ENCODE measurements around the gene CHPT1. TPM values are rescaled to one million over a fixed set of nuclear protein-coding genes. Genes with fewer than 3 reads are reported as not detected.

The CHPT1 gene
- total and polyA plus RNA-seq, 12 donors = 42.2 to 215 (median 108) TPM

DNA sequence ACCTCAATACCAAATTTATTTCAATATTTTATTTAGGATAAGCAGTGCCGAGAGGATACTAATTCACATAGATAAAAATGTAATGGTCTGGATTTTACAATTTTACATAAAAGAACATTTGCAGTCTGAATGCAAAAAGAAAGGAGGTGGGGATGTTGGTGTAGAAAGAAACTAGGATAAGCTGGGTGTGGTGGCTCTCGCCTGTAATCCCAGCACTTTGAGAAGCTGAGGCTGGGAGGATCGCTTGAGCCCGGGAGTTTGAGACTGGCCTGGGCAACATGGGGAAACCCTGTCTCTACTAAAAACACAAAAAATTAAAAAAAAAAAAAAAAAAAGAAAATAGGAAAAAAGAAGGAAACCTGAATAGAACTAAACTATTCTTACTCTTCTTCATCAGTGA is 25.0 kb downstream of the CHPT1 start:
- WGBS, 2 donors = 98 to 99% methylated on average over 4 of the region's 4 CpGs
- no peak overlapping the region for H3K27ac ChIP-seq

GRCh38 chr12:101727098-101727497 is 29.7 kb downstream of the CHPT1 start:
- Histone ChIP-seq H3K36me3 (peaks cover 0 to 98% (median 23%) of the 10 kb centered on the region in 9 donors), H3K9me3 (no peaks in the 10 kb centered on the region), H3K27me3 (no peaks in the 10 kb centered on the region), H3K4me1 (no peaks in the 10 kb centered on the region), H3K4me3 (no peak overlapping the region), H3K27ac (no peak overlapping the region)
- intact Hi-C loops (cut with DNase I) = no loop called here
- TF ChIP-seq CTCF (IDR thresholded peaks at IDR 0.05) = no peak
- ATAC-seq = no peak
- no peak for DNase-seq

More for the DNA sequence above, 25.0 kb downstream of the CHPT1 start:
- ATAC-seq = no peak
- no peaks in the 10 kb centered on the region for H3K4me1 ChIP-seq
- intact Hi-C loops (cut with DNase I) = no loop called here
- H3K36me3 ChIP-seq = peaks cover 0 to 77% (median 12%) of the 10 kb centered on the region in 9 donors
- no peak overlapping the region for H3K4me3 ChIP-seq
- H3K9me3 ChIP-seq = no peaks in the 10 kb centered on the region
- TF ChIP-seq CTCF (IDR thresholded peaks at IDR 0.05) = no peak
- H3K27me3 ChIP-seq = no peaks in the 10 kb centered on the region
- no peak for DNase-seq

DNA sequence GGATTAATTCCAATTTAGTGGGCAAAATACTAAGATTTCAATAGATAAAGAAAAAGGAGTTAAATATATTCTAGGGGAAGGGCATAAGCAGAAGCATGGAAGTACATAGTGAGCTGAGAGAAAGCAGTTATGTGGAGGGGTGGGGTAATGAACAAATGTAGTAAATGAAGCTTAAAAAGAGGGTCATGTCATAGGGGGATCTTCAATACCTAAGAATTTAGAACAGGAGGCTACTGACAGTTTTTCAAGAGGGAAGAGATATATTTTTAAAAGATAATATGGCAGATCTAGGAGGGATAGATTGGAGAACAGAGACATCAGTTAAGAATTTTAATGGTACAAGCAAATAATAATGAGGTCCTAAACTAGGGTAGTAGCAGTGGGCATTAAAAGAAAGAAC is 32.4 kb downstream of the CHPT1 start:
- H3K9me3 ChIP-seq = no peaks in the 10 kb centered on the region
- no peaks in the 10 kb centered on the region for H3K4me1 ChIP-seq
- H3K27ac ChIP-seq = no peak overlapping the region
- ATAC-seq (no peak), DNase-seq (no peak)
- intact Hi-C loops (cut with DNase I) = no loop called here
- peaks cover 0 to 96% (median 23%) of the 10 kb centered on the region in 9 donors for H3K36me3 ChIP-seq
- H3K27me3 ChIP-seq = no peaks in the 10 kb centered on the region
- TF ChIP-seq CTCF (IDR thresholded peaks at IDR 0.05) = no peak
- H3K4me3 ChIP-seq = no peak overlapping the region

- DNase-seq = no peak
- TF ChIP-seq CTCF (IDR thresholded peaks at IDR 0.05) = no peak
- no peak for ATAC-seq
- Histone ChIP-seq H3K36me3 (peaks cover 0 to 91% (median 23%) of the 10 kb centered on the region in 9 donors), H3K4me3 (no peak overlapping the region), H3K27me3 (no peaks in the 10 kb centered on the region), H3K27ac (no peak overlapping the region), H3K4me1 (no peaks in the 10 kb centered on the region), H3K9me3 (no peaks in the 10 kb centered on the region)
- intact Hi-C loops (cut with DNase I) = no loop called here
- 92 to 94% methylated on average over 1 of the region's 1 CpG for WGBS, 2 donors
Observed at GRCh38 chr12:101732318-101732717, 34.9 kb downstream of the CHPT1 start.

Measured in heart right ventricle (tissue), 16 donors.